H1 (cell line): ENCODE results near the gene SLC25A21. TPM values are rescaled to one million over a fixed set of nuclear protein-coding genes. Genes with fewer than 3 reads are reported as not detected.

Source experiments
- CTCF ChIA-PET: fragments of 300-600 bp; sonication (Branson Sonifier 250); formaldehyde crosslinking; loops from one replicate; lab custom pipeline; 2021; ENCODE audit not compliant: partially characterized antibody; lab: Charles Lee
- POLR2A ChIA-PET: fragments of 300-600 bp; sonication (Branson Sonifier 250); formaldehyde crosslinking; loops from one replicate; lab custom pipeline; 2021; ENCODE audit warnings: inconsistent platforms; ENCODE audit not compliant: partially characterized antibody; lab: Charles Lee
- DNase-seq, 2 experiments: peaks; one replicate each; pipeline versions ENCODE4 v3.0.0 to v3.0.0-alpha.2; 2010 to 2022; ENCODE audit warnings: low spot score in 2 of 2, low read depth in 1 of 2, mixed read lengths in 1 of 2
- FAIRE-seq: peaks from 2 replicates; lab custom pipeline; 2011; peaks lifted over from hg19 to GRCh38; lab: Jason Lieb, UNC
- H2AFZ ChIP-seq: 2 replicates; pipeline ENCODE4 v1.8.1; 2012; ENCODE audit warnings: low read length, inconsistent platforms
- H2AK5ac ChIP-seq: 2 replicates; pipeline ENCODE4 v1.6.1; 2013; ENCODE audit warnings: low read depth, low read length
- H2BK120ac ChIP-seq: replicated peaks from 2 replicates; pipeline ENCODE3; 2013; ENCODE audit warnings: low read depth, low read length, inconsistent platforms
- H2BK12ac ChIP-seq: 2 replicates; pipeline ENCODE4 v1.6.1; 2013; ENCODE audit warnings: low read depth, low read length
- H2BK15ac ChIP-seq: 2 replicates; pipeline ENCODE4 v1.6.1; 2013; ENCODE audit warnings: low read length
- H2BK20ac ChIP-seq: 2 replicates; pipeline ENCODE4 v1.6.1; 2013; ENCODE audit warnings: low read length
- H2BK5ac ChIP-seq: 2 replicates; pipeline ENCODE4 v1.6.1; 2013; ENCODE audit warnings: low read depth, low read length
- H3K14ac ChIP-seq: 2 replicates; pipeline ENCODE4 v1.6.1; 2013; ENCODE audit warnings: inconsistent platforms; ENCODE audit not compliant: insufficient read length
- H3K18ac ChIP-seq: 2 replicates; pipeline ENCODE4 v1.6.1; 2013; ENCODE audit warnings: low read length; ENCODE audit errors: extremely low read depth
- H3K23ac ChIP-seq: 2 replicates; pipeline ENCODE4 v1.6.1; 2013; ENCODE audit warnings: inconsistent platforms; ENCODE audit not compliant: insufficient read length
- H3K23me2 ChIP-seq: 2 replicates; pipeline ENCODE4 v1.6.1; 2013; ENCODE audit warnings: low read depth, low read length
- H3K27ac ChIP-seq: 2 replicates; pipeline ENCODE4 v1.6.1; 2011; ENCODE audit warnings: low read depth, low read length, inconsistent platforms
- H3K27me3 ChIP-seq, 4 experiments: replicated peaks in 1 of 4; 1 replicate in 1 of 4; 2 replicates in 3 of 4; pipeline versions ENCODE4 v1.6.1 to v1.8.1; 2011 to 2013; ENCODE audit warnings: low read length in 3 of 4, mild to moderate bottlenecking in 3 of 4, inconsistent platforms in 2 of 4, mixed read lengths in 2 of 4, moderate library complexity in 1 of 4; ENCODE audit not compliant: control insufficient read depth in 3 of 4, insufficient read depth in 3 of 4; ENCODE audit errors: extremely low read depth in 1 of 4
- H3K36me3 ChIP-seq, 4 experiments: 2 replicates each; pipeline versions ENCODE4 v1.6.1 to v1.8.1; 2011 to 2013; ENCODE audit warnings: mild to moderate bottlenecking in 4 of 4, low read length in 3 of 4, moderate library complexity in 2 of 4, control low read depth in 1 of 4, inconsistent platforms in 1 of 4; ENCODE audit not compliant: insufficient read depth in 4 of 4, control insufficient read depth in 2 of 4
- H3K4ac ChIP-seq: replicated peaks from 2 replicates; pipeline ENCODE3; 2013; ENCODE audit warnings: low read length, low read depth, mixed read lengths, inconsistent platforms; ENCODE audit not compliant: insufficient read length
- H3K4me1 ChIP-seq, 4 experiments: replicated peaks in 1 of 4; 1 replicate in 1 of 4; 2 replicates in 3 of 4; pipeline versions ENCODE4 v1.6.1 to v1.8.1; 2011 to 2013; ENCODE audit warnings: low read length in 3 of 4, inconsistent platforms in 2 of 4, mixed read lengths in 1 of 4; ENCODE audit not compliant: insufficient read depth in 4 of 4, control insufficient read depth in 3 of 4
- H3K4me2 ChIP-seq, 2 experiments: 2 replicates each; pipeline versions ENCODE4 v1.6.1 to v1.8.1; 2011 to 2013; ENCODE audit warnings: low read depth in 2 of 2, low read length in 2 of 2, control low read depth in 1 of 2, inconsistent platforms in 1 of 2, mild to moderate bottlenecking in 1 of 2; ENCODE audit not compliant: insufficient read depth in 1 of 2
- H3K4me3 ChIP-seq, 4 experiments: fragments of 200-600, 300-600 bp in 1 of 4; sonication (generic), shearing (Covaris generic), sonication (Bioruptor Twin) in 1 of 4; 2 replicates each; pipeline versions ENCODE4 v1.5.1 to v1.8.1; 2011 to 2016; ENCODE audit warnings: low read length in 4 of 4, low read depth in 3 of 4, control low read depth in 2 of 4, inconsistent platforms in 2 of 4, mild to moderate bottlenecking in 2 of 4, mixed read lengths in 1 of 4, moderate library complexity in 1 of 4; ENCODE audit not compliant: insufficient read depth in 2 of 4; ENCODE audit errors: extremely low read depth in 1 of 4
- H3K56ac ChIP-seq: replicated peaks from 2 replicates; pipeline ENCODE3; 2013; ENCODE audit warnings: low read depth, mild to moderate bottlenecking, mixed read lengths, low read length, inconsistent platforms; ENCODE audit not compliant: insufficient read length
- H3K79me1 ChIP-seq: 2 replicates; pipeline ENCODE4 v1.6.1; 2013; ENCODE audit warnings: low read depth, low read length, control low read depth
- H3K79me2 ChIP-seq, 2 experiments: 2 replicates each; pipeline versions ENCODE4 v1.6.1 to v1.8.1; 2012 to 2013; ENCODE audit warnings: low read length in 2 of 2, mild to moderate bottlenecking in 2 of 2, inconsistent platforms in 1 of 2; ENCODE audit not compliant: insufficient read depth in 2 of 2, control insufficient read depth in 1 of 2
- H3K9ac ChIP-seq, 4 experiments: replicated peaks in 1 of 4; 1 replicate in 1 of 4; 2 replicates in 3 of 4; pipeline versions ENCODE4 v1.6.1 to v1.8.1; 2011 to 2013; ENCODE audit warnings: low read depth in 3 of 4, low read length in 3 of 4, control low read depth in 2 of 4, mild to moderate bottlenecking in 2 of 4, moderate library complexity in 2 of 4, inconsistent platforms in 1 of 4; ENCODE audit errors: extremely low read depth in 1 of 4
- H3K9me3 ChIP-seq, 2 experiments: 2 replicates each; pipeline versions ENCODE4 v1.6.1 to v1.8.1; 2012 to 2013; ENCODE audit warnings: mild to moderate bottlenecking in 2 of 2, moderate library complexity in 2 of 2, control low read depth in 1 of 2, inconsistent platforms in 1 of 2, low read depth in 1 of 2, low read length in 1 of 2, mixed read lengths in 1 of 2; ENCODE audit not compliant: insufficient read depth in 2 of 2
- H4K20me1 ChIP-seq, 2 experiments: replicated peaks in 1 of 2; 2 replicates each; pipeline versions ENCODE3 to v1.8.1; 2011 to 2013; ENCODE audit warnings: inconsistent platforms in 2 of 2, low read length in 2 of 2, mild to moderate bottlenecking in 1 of 2; ENCODE audit not compliant: insufficient read depth in 2 of 2, control insufficient read depth in 1 of 2
- H4K5ac ChIP-seq: 2 replicates; pipeline ENCODE4 v1.6.1; 2013; ENCODE audit warnings: low read length, low read depth, mixed read lengths, inconsistent platforms; ENCODE audit not compliant: insufficient read length
- H4K8ac ChIP-seq: 2 replicates; pipeline ENCODE4 v1.8.0; 2013; ENCODE audit warnings: mild to moderate bottlenecking, moderate library complexity, low read length, inconsistent platforms; ENCODE audit not compliant: insufficient read depth; ENCODE audit errors: extremely low read depth
- H4K91ac ChIP-seq: replicated peaks from 2 replicates; pipeline ENCODE3; 2013; ENCODE audit warnings: low read length, mixed read lengths, inconsistent platforms; ENCODE audit not compliant: insufficient read length
- CEBPB ChIP-seq: IDR thresholded peaks from 2 replicates; pipeline ENCODE4 v1.6.1; 2012; ENCODE audit warnings: low read depth, low read length
- E2F6 ChIP-seq: IDR thresholded peaks from 2 replicates; pipeline ENCODE4 v1.6.1; 2012; ENCODE audit warnings: inconsistent platforms
- RAD21 ChIP-seq, 2 experiments: IDR thresholded peaks in 1 of 2; conservative IDR thresholded peaks in 1 of 2; 2 replicates each; pipeline ENCODE4 v1.6.1; 2011; ENCODE audit warnings: low read depth in 2 of 2, low read length in 2 of 2, improper control_type of control experiment in 1 of 2, inconsistent platforms in 1 of 2, mild to moderate bottlenecking in 1 of 2, moderate library complexity in 1 of 2
- USF2 ChIP-seq: IDR thresholded peaks from 2 replicates; pipeline ENCODE4 v1.6.1; 2011; ENCODE audit warnings: low read length, improper control_type of control experiment
- WGBS, 2 experiments: shearing (Covaris generic) in 1 of 2; methylation state at CpG; one replicate each; pipeline versions ENCODE4 v1.1.6 to v1.1.7; 2013 to 2015; ENCODE audit warnings: low lambda C conversion rate in 2 of 2, mixed read lengths in 2 of 2, inconsistent platforms in 1 of 2, low coverage in 1 of 2, missing lambda C conversion rate in 1 of 2; ENCODE audit not compliant: insufficient replicate concordance in 2 of 2, insufficient coverage in 1 of 2, insufficient read length in 1 of 2; ENCODE audit errors: extremely low coverage in 1 of 2, missing lambda C conversion rate in 1 of 2; 5-methylcytosine and 5-hydroxymethylcytosine counted together
- polyA plus RNA-seq, 7 experiments: library from polyadenylated mRNA; depleted of rRNA in 3 of 7; stranded (reverse) in 5 of 7; unstranded in 2 of 7; fragments of >200 nt in 5 of 7; fragments of 200-250 nt in 2 of 7; gene quantifications; 1 replicate in 5 of 7; 2 replicates in 1 of 7; 4 replicates in 1 of 7; pipeline versions ENCODE4 v1.2.1 to v1.2.3, GENCODE V29; 2011 to 2013; ENCODE audit warnings: missing spikeins in 2 of 7, mixed read lengths in 2 of 7
- total RNA-seq: library from RNA; stranded (reverse); fragmentation: NEBNext Ultra II Directional; extraction: Animal tissue kit (Norgen Biotek cat#: 25700); gene quantifications from 2 replicates; pipeline ENCODE4 v1.2.1, GENCODE V29; 2021

SLC25A21 gene
- total and polyA plus RNA-seq, 2 of the 8 experiments (the other 6 are each of a cell fraction or from before 2014, with no cell fraction given), result 6.9 to 15.7 TPM

- Histone ChIP-seq H2BK5ac (no peak overlapping the region), H4K91ac (no peak overlapping the region), H2BK15ac (no peak overlapping the region), H3K36me3 (no peaks in the 10 kb centered on the region; a peak in 1 of 8 replicates), H3K14ac (no peak overlapping the region), H3K27ac (no peak overlapping the region), H3K18ac (no peak overlapping the region), H2BK12ac (no peak overlapping the region), H3K79me2 (peaks cover 0 to 5% of the 10 kb centered on the region in 2 experiments; a peak in 2 of 4 replicates), H2BK20ac (no peak overlapping the region), H3K4ac (no peak overlapping the region), H3K27me3 (no peaks in the 10 kb centered on the region), H4K5ac (peak overlapping the region; percentile 26), H3K4me1 (peaks cover 4 to 21% (median 14%) of the 10 kb centered on the region in 4 experiments; a peak in 5 of 7 replicates), H3K79me1 (no peaks in the 10 kb centered on the region), H3K23ac (no peak overlapping the region), H3K4me3 (peak overlapping the region in 1 of 4 experiments; percentile 79; a peak in 1 of 8 replicates), H3K56ac (no peak overlapping the region), H3K4me2 (peak overlapping the region; percentile 25 to 79; a peak in 3 of 4 replicates), H4K20me1 (no peaks in the 10 kb centered on the region), H3K9me3 (no peaks in the 10 kb centered on the region), H4K8ac (no peak overlapping the region; the same call in 1 of the 2 replicates), H2AK5ac (no peak overlapping the region), H3K9ac (no peak overlapping the region), H2BK120ac (no peak overlapping the region), H3K23me2 (peaks cover 3% of the 10 kb centered on the region), H2AFZ (no peak overlapping the region)
- TF ChIP-seq CEBPB, result no peak
- TF ChIP-seq USF2, result no peak
- no peak for TF ChIP-seq E2F6
- no peak for TF ChIP-seq RAD21 (IDR thresholded peaks at IDR 0.05 in 1 of 2, conservative IDR thresholded peaks at IDR 0.05 in 1 of 2; ENCODE audit: low read depth in 2 of 2, low read length in 2 of 2)
- FAIRE-seq (no peak), DNase-seq (no peak)
- POLR2A ChIA-PET, result interaction anchor here (0.6 to 1.8 kb wide), 8 partner anchors 10 to 1123 kb away, joined by 3 to 15 read pairs (median 4); partner anchors contain the start of gene MIPOL1
- 89% methylated on average over 3 of the region's 10 CpGs; no CpG with 5 or more reads in 1 of the 2 experiments for WGBS, 2 experiments
- CTCF ChIA-PET, result interaction anchor here (0.6 to 1.9 kb wide), 4 partner anchors 21 to 229 kb away, joined by 3 to 6 read pairs (median 3); no protein-coding TSS in a partner anchor
These were observed 1.4 kb downstream of the SLC25A21 start for GRCh38 chr14:37170993-37171392.
